IPS-18c (cell line): ENCODE measurements around the gene GLI2.

Source experiments
- H3K4me3 ChIP-seq: 2 replicates; pipeline ENCODE4 v1.7.0; 2013; ENCODE audit warnings: low read depth, mild to moderate bottlenecking, low read length, moderate library complexity; ENCODE audit not compliant: insufficient read depth
- H3K9me3 ChIP-seq: one replicate; pipeline ENCODE4 v1.6.1; 2013; ENCODE audit warnings: mild to moderate bottlenecking, low read length, moderate library complexity; ENCODE audit not compliant: control insufficient read depth, insufficient read depth

The GLI2 gene

DNA sequence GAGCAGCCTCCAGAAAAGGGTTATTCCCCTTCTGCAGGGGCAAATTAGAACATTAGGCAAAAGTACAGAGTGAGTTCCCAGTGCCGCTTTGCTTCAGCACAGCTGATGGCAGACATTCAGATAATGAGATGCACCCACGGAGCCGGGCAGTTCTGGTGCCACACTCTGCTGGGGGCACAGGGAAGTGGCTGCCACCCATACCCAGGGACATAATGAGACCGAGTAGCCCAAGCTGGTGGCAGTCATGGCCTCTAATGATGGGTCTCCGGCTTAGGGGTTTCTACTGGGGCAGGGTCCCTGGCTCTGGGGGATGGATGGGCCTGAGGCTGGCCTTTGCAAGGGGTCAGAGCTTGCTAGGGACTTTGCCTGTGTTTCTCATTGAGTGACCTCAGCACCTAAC, 26.2 kb downstream of the GLI2 start:
- H3K9me3 ChIP-seq: peaks cover 3% of the 10 kb centered on the region
- no peak overlapping the region for H3K4me3 ChIP-seq

DNA sequence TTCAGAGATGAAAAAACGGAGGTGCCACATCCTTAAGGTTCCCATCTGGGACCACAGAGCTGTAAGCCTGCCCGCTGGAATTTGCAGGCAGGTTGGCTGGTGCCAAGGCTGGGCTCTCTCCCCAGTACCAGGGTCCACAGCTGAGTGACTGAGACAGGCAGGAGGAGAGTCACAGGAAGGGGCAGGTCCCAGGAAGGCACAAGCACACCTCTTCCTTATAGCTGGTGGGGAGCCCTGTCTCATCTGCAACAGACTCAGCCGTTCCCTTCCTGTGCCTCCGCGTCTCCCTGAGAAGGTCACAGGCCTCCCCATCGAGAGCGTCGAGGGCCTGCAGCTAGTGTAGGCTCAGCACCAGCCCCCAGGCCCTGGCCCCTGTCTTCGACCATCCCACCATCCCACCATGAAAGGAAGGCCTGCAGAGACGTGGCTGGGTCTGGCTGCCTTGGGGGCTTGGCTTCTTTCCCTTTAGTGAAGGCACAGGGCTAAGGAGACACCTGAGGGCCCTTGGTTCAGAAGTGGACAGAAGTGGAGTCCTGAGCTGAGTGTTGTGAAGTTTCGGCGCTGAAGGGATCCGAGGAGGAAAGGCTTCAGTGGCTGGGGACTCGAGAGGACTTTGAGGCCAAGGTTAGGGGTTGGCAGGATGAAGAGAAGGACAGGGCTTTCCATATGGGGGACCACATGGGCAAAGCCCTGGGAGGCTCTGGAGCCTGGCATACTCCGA, 26.8 kb downstream of the GLI2 start:
- H3K4me3 ChIP-seq: no peak overlapping the region
- peaks cover 3% of the 10 kb centered on the region for H3K9me3 ChIP-seq

GRCh38 chr2:120763508-120763907, 27.8 kb downstream of the GLI2 start:
- Histone ChIP-seq H3K9me3 (peaks cover 3% of the 10 kb centered on the region), H3K4me3 (no peak overlapping the region)

DNA sequence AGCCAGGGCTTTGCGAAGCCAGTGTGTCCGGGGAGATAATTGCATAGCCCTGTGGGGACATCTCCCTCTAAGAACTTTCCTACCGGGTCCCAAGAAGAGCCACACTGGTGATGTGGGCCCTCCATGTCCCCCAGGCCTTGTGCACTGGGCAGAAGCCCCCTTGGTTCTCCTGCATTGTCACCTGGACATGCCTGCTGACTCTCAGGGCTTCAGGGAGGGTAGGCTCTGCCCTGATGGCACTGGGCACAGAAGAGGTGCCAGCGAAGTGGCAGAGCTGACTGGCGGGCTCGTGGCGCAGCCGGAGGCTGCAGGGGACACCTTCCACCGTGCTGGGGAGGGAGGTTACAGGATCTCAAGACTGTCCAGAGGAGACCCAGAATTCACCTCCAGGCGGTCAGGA, 28.3 kb downstream of the GLI2 start:
- Histone ChIP-seq H3K9me3 (peaks cover 3% of the 10 kb centered on the region), H3K4me3 (no peak overlapping the region)

DNA sequence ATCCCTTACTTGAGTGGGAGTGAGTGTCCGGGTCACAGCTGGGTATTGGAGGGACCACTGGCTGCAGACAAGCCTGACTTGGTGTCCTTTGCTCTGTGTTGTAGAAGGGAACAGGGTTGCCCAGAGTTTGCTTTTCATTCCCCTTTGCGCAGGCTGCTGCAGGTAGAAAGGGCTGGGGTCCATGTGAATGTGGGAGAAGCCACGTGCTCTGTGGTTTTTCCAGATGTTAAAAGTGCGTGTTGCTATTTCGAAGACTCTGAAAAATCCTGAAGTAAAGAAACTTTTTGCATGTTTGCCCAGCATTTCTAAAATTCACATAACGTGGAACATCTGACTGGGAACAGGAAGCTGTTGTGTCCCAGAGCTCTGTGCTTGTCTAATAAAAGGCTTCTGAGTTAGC, 28.8 kb downstream of the GLI2 start:
- peaks cover 3% of the 10 kb centered on the region for H3K9me3 ChIP-seq
- no peak overlapping the region for H3K4me3 ChIP-seq

DNA sequence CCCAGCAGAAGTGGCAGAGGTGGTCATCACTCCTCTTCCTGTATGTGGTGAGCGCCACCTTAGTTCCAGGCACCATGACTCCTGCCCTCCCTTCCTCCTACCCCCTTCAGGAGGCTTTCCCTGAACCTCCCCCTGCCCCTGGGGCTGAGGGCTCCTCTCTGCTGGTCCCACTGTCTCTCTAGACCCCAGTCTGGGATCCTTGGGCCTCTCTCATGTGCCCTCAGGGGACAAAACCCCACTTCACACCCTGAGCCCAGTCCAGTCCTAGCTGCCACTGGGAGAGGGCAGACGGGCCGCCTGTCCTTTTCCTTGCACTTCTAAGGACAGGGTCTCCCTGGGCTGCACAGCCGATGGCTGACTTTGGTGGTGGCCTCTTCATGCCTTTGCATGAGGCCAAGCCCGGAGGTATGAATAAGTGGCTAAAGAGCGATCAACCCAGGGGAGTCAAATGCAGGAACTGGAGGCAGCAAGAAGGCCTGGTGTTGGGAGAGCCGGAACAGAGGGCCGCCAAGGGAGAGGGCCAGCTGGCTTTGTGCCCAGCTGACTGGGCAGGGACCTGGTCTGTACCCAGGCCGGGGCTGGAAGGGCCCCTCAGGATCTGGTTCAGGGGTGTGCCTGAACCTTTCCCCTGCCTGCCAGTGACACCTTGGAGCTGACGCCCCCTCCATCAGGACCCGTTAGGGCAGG, 29.5 kb downstream of the GLI2 start:
- peak overlapping the region; percentile 15; the same call in 1 of the 2 replicates for H3K4me3 ChIP-seq
- H3K9me3 ChIP-seq: peaks cover 3% of the 10 kb centered on the region

GRCh38 chr2:120765678-120766469, 30.2 kb downstream of the GLI2 start:
- peaks cover 3% of the 10 kb centered on the region for H3K9me3 ChIP-seq
- no peak overlapping the region for H3K4me3 ChIP-seq

GRCh38 chr2:120766470-120767351, 31.0 kb downstream of the GLI2 start:
- no peak overlapping the region for H3K4me3 ChIP-seq
- no peaks in the 10 kb centered on the region for H3K9me3 ChIP-seq

DNA sequence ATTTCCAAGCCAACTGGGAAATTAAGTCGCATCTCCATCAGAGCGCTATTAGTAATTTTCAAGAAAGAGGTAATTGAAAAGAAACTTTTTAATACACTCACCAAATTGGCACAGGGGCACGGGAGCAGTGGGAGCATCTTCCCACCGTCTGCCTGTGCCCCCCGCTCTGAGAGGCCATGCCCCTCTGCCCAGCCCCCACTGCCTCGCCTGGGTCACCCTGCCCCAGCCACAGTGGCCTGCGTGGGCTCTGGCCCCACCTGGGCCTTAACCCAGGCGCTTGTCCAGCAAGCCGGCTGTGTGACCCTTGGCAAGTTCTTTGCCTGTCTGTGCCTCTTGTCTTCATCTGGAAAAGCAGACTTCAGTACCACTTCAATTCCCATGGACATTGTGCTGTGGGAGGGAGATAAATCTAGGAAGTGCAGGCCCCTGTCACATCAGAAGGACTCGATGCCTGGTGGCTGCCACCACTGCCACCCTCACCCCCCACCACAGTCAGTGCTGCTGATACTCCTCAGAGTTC, 31.9 kb downstream of the GLI2 start:
- H3K4me3 ChIP-seq: no peak overlapping the region
- no peaks in the 10 kb centered on the region for H3K9me3 ChIP-seq

- no peak overlapping the region for H3K4me3 ChIP-seq
- no peaks in the 10 kb centered on the region for H3K9me3 ChIP-seq
Observed at GRCh38 chr2:120768112-120769048, 32.7 kb downstream of the GLI2 start.

DNA sequence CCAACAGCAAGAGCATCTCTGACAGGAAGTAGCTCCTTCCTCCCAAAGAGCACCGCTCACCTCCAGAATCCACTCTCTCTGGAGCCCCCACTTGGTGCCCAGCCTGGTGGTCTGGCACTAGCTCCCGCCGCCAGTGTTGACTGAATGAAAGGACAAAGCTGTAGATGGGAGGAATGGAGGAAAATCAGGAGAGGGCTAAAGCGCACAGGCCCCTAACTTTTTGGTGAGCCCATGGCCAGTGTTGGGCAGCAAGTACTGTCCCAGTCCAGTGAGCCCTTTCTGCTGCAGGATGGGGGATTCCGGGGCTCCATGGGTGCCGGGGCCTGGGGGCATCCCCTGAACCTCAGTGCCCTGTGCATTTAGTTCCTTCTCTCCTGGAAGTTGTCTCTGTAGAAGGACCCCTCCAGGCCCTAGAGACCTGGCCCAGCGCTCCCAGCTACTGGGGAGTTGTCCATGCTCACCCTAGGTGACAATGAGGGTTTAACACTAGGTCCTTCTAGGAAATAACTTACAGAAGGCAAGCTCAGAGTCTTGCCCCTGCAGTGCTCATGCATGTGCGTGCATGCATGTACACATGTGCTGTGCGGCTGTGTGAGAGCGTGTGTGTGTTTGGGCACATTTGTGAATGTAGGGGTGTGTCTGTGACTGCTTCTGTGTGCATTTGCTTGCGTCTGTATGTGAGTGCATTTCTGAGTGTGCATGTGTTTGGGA, 33.6 kb downstream of the GLI2 start:
- no peak overlapping the region; the same call in 1 of the 2 replicates for H3K4me3 ChIP-seq
- H3K9me3 ChIP-seq: no peaks in the 10 kb centered on the region

DNA sequence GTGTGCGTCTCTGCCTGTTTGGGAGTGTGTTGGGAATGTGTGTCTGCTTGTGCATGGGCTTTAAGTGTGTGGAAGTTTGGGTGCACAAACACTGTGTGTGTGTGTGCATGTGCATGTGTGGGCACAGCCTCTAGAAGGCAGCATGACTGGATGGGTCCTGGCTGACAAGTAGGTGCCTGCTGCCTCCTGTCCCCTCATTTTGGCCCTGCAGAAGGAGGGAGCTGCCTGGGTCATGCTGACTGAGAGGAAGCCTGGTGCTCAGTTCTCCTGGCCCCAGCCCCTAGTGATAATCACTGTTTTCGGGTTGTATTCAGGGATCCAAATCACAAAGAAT, 34.1 kb downstream of the GLI2 start:
- H3K9me3 ChIP-seq: no peaks in the 10 kb centered on the region
- H3K4me3 ChIP-seq: no peak overlapping the region

DNA sequence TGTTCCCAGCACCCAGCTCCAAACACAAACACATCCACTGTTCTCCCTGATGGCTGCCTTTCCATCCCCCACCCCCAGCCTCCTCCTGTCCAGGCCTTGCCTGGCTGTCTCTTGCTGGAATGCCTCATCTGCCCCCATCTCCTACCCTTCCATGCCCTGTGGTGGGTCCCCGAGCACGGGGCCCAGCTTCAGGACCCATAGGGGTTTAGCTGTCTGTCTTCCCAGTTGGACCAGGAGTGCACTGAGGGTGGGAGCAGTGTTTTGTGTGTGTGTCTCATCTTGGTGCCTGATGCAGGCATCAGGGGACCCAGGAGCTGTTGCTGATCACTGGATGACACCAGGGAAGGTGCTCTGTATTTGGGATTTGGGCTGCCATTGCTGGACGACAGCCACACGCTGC, 34.5 kb downstream of the GLI2 start:
- no peaks in the 10 kb centered on the region for H3K9me3 ChIP-seq
- no peak overlapping the region for H3K4me3 ChIP-seq

DNA sequence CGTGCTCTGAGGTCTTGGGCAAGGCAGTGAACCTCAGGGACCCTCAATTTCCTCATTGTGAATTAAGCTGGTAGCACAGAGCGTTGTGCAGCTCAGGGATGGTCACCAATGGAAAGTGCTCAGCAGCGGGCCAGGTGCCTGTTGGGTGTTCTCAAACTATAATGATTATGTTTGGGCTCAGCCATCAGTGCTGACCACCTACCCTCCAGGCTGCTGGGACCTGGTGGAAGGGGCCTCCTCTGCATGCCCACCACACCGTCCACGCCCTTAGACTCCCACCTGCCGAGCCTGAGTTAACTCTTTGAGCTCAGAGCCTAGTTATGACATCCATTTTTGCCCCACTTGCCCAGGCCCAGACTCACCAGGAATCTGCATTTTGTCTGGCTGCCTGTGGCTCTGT, 35.0 kb downstream of the GLI2 start:
- Histone ChIP-seq H3K4me3 (0 out of 2 replicates have a peak overlapping the region, but pooled peaks have one; percentile 15), H3K9me3 (no peaks in the 10 kb centered on the region)

DNA sequence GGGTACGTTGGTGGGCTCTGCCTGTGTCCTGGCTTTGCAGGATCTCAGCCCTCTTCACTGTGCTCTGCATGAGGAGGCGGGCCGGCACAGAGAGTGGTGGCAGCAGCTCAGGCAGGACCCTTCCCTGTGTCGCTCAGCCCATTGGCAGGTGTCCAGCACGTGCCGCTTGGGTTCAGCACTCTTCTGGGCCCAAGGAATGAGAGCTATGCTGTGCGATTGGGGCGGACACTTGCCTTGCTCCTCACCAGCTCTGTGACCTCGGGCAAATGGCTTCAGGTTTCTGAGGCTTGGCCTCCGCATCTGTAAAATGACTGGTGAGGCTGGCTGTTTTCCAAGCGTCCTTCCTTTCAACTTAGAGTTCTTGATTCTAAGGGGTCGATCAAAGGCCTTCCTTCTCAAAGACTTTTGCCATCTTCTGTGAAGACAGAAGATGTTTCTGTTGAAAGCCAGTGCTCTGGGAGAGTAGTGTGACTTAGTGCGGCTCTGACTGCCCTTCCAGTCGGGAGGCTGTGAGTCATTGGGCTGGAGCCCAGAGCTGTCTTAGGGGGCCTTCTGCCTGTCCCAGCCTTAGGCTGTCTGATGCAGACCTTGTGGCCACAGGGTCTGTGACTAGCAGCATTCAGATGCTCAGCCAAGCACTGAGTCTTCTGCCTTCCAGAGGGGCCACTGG, 35.6 kb downstream of the GLI2 start:
- H3K4me3 ChIP-seq: no peak overlapping the region
- H3K9me3 ChIP-seq: no peaks in the 10 kb centered on the region
